Hepatocyte (in vitro differentiated cells): ENCODE measurements around the gene SGTB. TPM values are rescaled to one million over a fixed set of nuclear protein-coding genes. Genes with fewer than 3 reads are reported as not detected.

Source experiments
- DNase-seq: peaks from one replicate; pipeline ENCODE4 v3.0.0-alpha.2; 2016; ENCODE audit warnings: low spot score
- H2AFZ ChIP-seq: fragments of 200-600 bp; sonication (generic); 2 replicates; pipeline ENCODE4 v1.6.0; 2016; ENCODE audit warnings: antibody characterized with exemption, mild to moderate bottlenecking
- H3K27ac ChIP-seq: fragments of 200-600 bp; sonication (generic); 2 replicates; pipeline ENCODE4 v1.5.1; 2016; ENCODE audit warnings: mild to moderate bottlenecking
- H3K27me3 ChIP-seq: fragments of 200-600 bp; sonication (generic); 2 replicates; pipeline ENCODE4 v1.6.1; 2016
- H3K36me3 ChIP-seq: fragments of 200-600 bp; sonication (generic); replicated peaks from 2 replicates; pipeline ENCODE4 v1.5.1; 2016; ENCODE audit warnings: low read depth; ENCODE audit not compliant: insufficient read depth
- H3K4me1 ChIP-seq: fragments of 200-600 bp; sonication (generic); 2 replicates; pipeline ENCODE4 v1.5.1; 2016; ENCODE audit warnings: mild to moderate bottlenecking, moderate library complexity; ENCODE audit not compliant: insufficient read depth
- H3K4me2 ChIP-seq: fragments of 200-600 bp; sonication (generic); 2 replicates; pipeline ENCODE4 v1.6.0; 2016
- H3K4me3 ChIP-seq: fragments of 200-600 bp; sonication (generic); 2 replicates; pipeline ENCODE4 v1.5.1; 2016; ENCODE audit warnings: mild to moderate bottlenecking
- H3K79me2 ChIP-seq: fragments of 200-600 bp; sonication (generic); 2 replicates; pipeline ENCODE4 v1.6.0; 2017; ENCODE audit warnings: mild to moderate bottlenecking
- H3K9me2 ChIP-seq: fragments of 200-600 bp; sonication (generic); replicated peaks from 2 replicates; pipeline ENCODE4 v1.6.0; 2017; ENCODE audit warnings: mild to moderate bottlenecking; ENCODE audit not compliant: insufficient read depth
- H3K9me3 ChIP-seq: fragments of 200-600 bp; sonication (generic); 2 replicates; pipeline ENCODE4 v1.5.1; 2016; ENCODE audit warnings: low read depth, mild to moderate bottlenecking
- H4K20me1 ChIP-seq: fragments of 200-600 bp; sonication (generic); 2 replicates; pipeline ENCODE4 v1.6.0; 2016; ENCODE audit warnings: mild to moderate bottlenecking; ENCODE audit not compliant: insufficient read depth, poor library complexity, severe bottlenecking
- EZH2 ChIP-seq: fragments of 200-600 bp; sonication (generic); IDR thresholded peaks from 2 replicates; pipeline ENCODE4 v1.6.1; 2016; ENCODE audit warnings: antibody characterized with exemption, mild to moderate bottlenecking, borderline replicate concordance
- EZH2phosphoT487 ChIP-seq: fragments of 200-600 bp; sonication (generic); IDR thresholded peaks from one replicate; pipeline ENCODE4 v1.6.1; 2018; ENCODE audit warnings: antibody characterized with exemption, mild to moderate bottlenecking, low read depth, moderate library complexity; ENCODE audit not compliant: unreplicated experiment, severe bottlenecking
- WGBS: methylation state at CpG from one replicate; pipeline ENCODE4 v1.1.6; 2016; ENCODE audit warnings: low lambda C conversion rate; ENCODE audit errors: missing lambda C conversion rate; 5-methylcytosine and 5-hydroxymethylcytosine counted together
- polyA plus RNA-seq: library from polyadenylated mRNA; unstranded; fragments of >200 nt; fragmentation: Nextera tagmentation; extraction: Ambion mirVana; gene quantifications from 2 replicates; pipeline ENCODE4 v1.2.1, GENCODE V29; 2016
- total RNA-seq: library from RNA; depleted of rRNA; stranded (reverse); fragments of >200 nt; gene quantifications from 2 replicates; pipeline ENCODE4 v1.2.3, GENCODE V29; 2014
- TF ChIP-seq, protein P1 (sequence below): fragments of 200-600 bp; sonication (generic); IDR thresholded peaks from 2 replicates; pipeline ENCODE4 v1.5.1; 2016; ENCODE audit warnings: antibody characterized with exemption, mild to moderate bottlenecking; ENCODE audit not compliant: poor library complexity

Gene SGTB
- total and polyA plus RNA-seq, 2 experiments from 2014 or later: 3.6 to 9.0 TPM

DNA sequence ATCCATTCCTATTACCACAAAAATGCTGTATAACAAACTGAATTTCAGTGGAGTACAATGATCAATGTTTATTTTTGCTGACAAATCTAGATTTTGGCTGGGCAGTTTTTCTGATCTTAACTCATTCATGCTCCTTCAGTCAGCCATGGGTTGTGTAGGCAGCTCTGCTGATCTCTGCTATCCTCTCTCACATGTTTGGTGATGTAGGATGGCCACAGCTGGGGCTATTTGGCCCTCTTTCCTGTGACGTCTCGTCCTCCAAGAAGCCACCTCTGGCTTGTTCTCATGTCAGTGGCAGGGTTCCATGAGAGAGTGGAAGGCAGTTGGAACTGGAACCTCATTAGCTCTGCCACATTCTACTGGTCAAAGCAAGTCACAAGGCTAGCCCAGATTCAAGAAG lies 9.0 kb upstream of the SGTB start:
- Histone ChIP-seq H3K27ac (no peak overlapping the region), H3K4me1 (no peaks in the 10 kb centered on the region), H3K79me2 (peaks cover 13% of the 10 kb centered on the region), H3K9me2 (no peaks in the 10 kb centered on the region), H2AFZ (no peak overlapping the region), H3K4me2 (no peak overlapping the region), H3K9me3 (no peaks in the 10 kb centered on the region), H4K20me1 (no peaks in the 10 kb centered on the region), H3K36me3 (no peaks in the 10 kb centered on the region), H3K27me3 (no peaks in the 10 kb centered on the region), H3K4me3 (no peak overlapping the region)
- DNase-seq: no peak
- TF ChIP-seq EZH2: no peak
- TF ChIP-seq, protein P1, sequence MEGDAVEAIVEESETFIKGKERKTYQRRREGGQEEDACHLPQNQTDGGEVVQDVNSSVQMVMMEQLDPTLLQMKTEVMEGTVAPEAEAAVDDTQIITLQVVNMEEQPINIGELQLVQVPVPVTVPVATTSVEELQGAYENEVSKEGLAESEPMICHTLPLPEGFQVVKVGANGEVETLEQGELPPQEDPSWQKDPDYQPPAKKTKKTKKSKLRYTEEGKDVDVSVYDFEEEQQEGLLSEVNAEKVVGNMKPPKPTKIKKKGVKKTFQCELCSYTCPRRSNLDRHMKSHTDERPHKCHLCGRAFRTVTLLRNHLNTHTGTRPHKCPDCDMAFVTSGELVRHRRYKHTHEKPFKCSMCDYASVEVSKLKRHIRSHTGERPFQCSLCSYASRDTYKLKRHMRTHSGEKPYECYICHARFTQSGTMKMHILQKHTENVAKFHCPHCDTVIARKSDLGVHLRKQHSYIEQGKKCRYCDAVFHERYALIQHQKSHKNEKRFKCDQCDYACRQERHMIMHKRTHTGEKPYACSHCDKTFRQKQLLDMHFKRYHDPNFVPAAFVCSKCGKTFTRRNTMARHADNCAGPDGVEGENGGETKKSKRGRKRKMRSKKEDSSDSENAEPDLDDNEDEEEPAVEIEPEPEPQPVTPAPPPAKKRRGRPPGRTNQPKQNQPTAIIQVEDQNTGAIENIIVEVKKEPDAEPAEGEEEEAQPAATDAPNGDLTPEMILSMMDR: no peak
- TF ChIP-seq EZH2phosphoT487: no peak
- 91% methylated on average over 2 of the region's 2 CpGs for WGBS

DNA sequence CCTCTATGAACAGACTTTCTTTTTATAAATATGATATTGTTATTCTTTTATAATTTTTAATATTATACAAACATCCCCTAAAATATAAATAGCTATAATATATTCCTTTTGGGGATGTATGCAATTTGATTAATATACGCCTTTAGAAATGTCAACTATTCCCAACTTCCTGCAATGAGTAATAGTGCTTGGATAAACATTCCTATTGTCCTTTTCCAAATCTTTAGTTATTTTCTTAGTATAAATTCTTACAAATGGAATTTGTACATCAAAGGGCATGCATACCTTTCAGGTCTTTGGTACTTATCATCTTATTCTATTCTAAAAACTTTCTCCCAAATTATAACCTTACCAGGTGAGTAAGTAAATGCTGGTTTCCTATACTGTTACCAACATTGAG lies 6.3 kb upstream of the SGTB start:
- 97% methylated on average over 1 of the region's 1 CpG for WGBS

DNA sequence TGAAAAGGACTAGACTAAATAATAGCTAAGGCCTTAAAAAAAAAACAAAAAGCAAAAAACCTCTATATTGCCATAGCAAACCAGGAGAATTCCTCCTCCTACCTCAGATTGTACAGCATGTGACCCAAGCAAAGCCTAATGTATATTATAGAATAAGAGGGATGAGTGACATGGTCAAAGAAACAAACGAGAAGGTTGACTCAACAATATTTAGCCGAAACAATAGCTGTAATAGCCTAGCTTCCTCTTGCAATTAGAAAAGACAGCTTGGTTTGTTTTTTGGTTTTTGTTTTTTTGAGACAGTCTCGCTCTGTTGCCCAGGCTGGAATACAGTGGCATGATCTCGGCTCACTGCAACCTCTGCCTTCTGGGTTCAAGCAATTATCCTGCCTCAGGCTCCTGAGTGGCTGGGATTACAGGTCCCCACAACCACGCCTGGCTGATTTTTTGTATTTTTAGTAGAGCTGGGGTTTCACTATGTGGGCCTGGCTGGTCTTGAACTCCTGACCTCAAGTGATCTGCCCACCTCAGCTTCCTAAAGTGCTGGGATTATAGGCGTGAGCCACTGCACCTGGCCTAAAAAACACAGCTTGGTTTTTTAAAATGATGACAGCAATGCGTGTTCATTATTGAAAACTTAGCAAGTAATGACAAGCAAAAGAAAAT lies 5.7 kb upstream of the SGTB start:
- Histone ChIP-seq H3K27me3 (no peaks in the 10 kb centered on the region), H3K4me3 (no peak overlapping the region), H3K9me3 (no peaks in the 10 kb centered on the region), H3K79me2 (peaks cover 31% of the 10 kb centered on the region), H3K4me2 (no peak overlapping the region), H3K4me1 (no peaks in the 10 kb centered on the region), H4K20me1 (no peaks in the 10 kb centered on the region), H3K36me3 (no peaks in the 10 kb centered on the region), H3K27ac (no peak overlapping the region), H2AFZ (no peak overlapping the region), H3K9me2 (no peaks in the 10 kb centered on the region)
- DNase-seq: no peak
- TF ChIP-seq EZH2: no peak
- TF ChIP-seq, protein P1: no peak
- no peak for TF ChIP-seq EZH2phosphoT487
- WGBS: 92% methylated on average over 7 of the region's 7 CpGs

More for the DNA sequence above, 6.3 kb upstream of the SGTB start:
- H3K27ac ChIP-seq: no peak overlapping the region
- no peaks in the 10 kb centered on the region for H3K27me3 ChIP-seq
- H3K4me1 ChIP-seq: no peaks in the 10 kb centered on the region
- H2AFZ ChIP-seq: no peak overlapping the region
- H3K4me3 ChIP-seq: no peak overlapping the region
- H3K36me3 ChIP-seq: no peaks in the 10 kb centered on the region
- no peaks in the 10 kb centered on the region for H4K20me1 ChIP-seq
- no peak overlapping the region for H3K4me2 ChIP-seq
- no peaks in the 10 kb centered on the region for H3K9me2 ChIP-seq
- H3K9me3 ChIP-seq: no peaks in the 10 kb centered on the region
- H3K79me2 ChIP-seq: peaks cover 31% of the 10 kb centered on the region
- TF ChIP-seq EZH2 (no peak), EZH2phosphoT487 (no peak)
- TF ChIP-seq, protein P1: no peak
- no peak for DNase-seq
